ENCODE data around the gene SLC16A3. TPM values are rescaled to one million over a fixed set of nuclear protein-coding genes. Genes with fewer than 3 reads are reported as not detected.

SLC16A3 gene
- polyA plus RNA-seq, 3 donors, result 26.3 to 103 (median 35.3) TPM

- peaks cover 0 to 6% (median 0%) of the 10 kb centered on the region in 3 donors for H3K27me3 Mint-ChIP-seq (ENCODE audit: low read depth in 3 of 3)
- intact Hi-C loops (cut with micrococcal nuclease), result loop anchor here (5.0 kb wide), 2 partner anchors 35 to 80 kb away; no protein-coding TSS in a partner anchor
- H4K20me1 ChIP-seq (ENCODE audit: insufficient read depth, low read length), result peaks cover 100% of the 10 kb centered on the region
Observed at GRCh38 chr17:82242698-82242976, 13.8 kb downstream of the SLC16A3 start.

GRCh38 chr17:82242977-82243647 lies 14.3 kb downstream of the SLC16A3 start:
- DNase-seq, result no peak
- H3K4me2 ChIP-seq (replicated peaks; ENCODE audit: extremely low read depth, low read length, poor library complexity, severe bottlenecking), result peak overlapping the region; percentile 2
- Mint-ChIP-seq H3K4me1 (peaks cover 77% of the 10 kb centered on the region), H3K27ac (peak overlapping the region in 4 of 7 donors; percentile 40 to 93 (median 44)), H3K4me3 (no peak overlapping the region), H3K27me3 (ENCODE audit: low read depth in 3 of 3) (peaks cover 0 to 6% (median 0%) of the 10 kb centered on the region in 3 donors), H3K9me3 (no peaks in the 10 kb centered on the region), H3K36me3 (peaks cover 57 to 69% of the 10 kb centered on the region in 2 donors)
- H3K4me3 ChIP-seq (replicated peaks in 1 of 3; ENCODE audit: low read depth in 2 of 3, low read length in 3 of 3), result no peak overlapping the region
- peaks cover 55 to 67% of the 10 kb centered on the region in 2 donors for H3K4me1 ChIP-seq (ENCODE audit: control insufficient read depth in 1 of 2, insufficient read depth in 2 of 2, low read length in 2 of 2)
- peak overlapping the region; percentile 63 to 74 for H3K27ac ChIP-seq (ENCODE audit: low read depth in 1 of 2, low read length in 2 of 2)
- peaks cover 62 to 70% of the 10 kb centered on the region in 2 donors for H3K36me3 ChIP-seq (replicated peaks in 1 of 2; ENCODE audit: control insufficient read depth in 1 of 2, insufficient read depth in 2 of 2, low read length in 2 of 2)
- H3K27me3 ChIP-seq (ENCODE audit: control insufficient read depth in 2 of 2, insufficient read depth in 2 of 2, low read length in 2 of 2), result no peaks in the 10 kb centered on the region
- peaks cover 88% of the 10 kb centered on the region for H3K79me2 ChIP-seq (ENCODE audit: insufficient read depth, low read length)
- TF ChIP-seq, protein P1, sequence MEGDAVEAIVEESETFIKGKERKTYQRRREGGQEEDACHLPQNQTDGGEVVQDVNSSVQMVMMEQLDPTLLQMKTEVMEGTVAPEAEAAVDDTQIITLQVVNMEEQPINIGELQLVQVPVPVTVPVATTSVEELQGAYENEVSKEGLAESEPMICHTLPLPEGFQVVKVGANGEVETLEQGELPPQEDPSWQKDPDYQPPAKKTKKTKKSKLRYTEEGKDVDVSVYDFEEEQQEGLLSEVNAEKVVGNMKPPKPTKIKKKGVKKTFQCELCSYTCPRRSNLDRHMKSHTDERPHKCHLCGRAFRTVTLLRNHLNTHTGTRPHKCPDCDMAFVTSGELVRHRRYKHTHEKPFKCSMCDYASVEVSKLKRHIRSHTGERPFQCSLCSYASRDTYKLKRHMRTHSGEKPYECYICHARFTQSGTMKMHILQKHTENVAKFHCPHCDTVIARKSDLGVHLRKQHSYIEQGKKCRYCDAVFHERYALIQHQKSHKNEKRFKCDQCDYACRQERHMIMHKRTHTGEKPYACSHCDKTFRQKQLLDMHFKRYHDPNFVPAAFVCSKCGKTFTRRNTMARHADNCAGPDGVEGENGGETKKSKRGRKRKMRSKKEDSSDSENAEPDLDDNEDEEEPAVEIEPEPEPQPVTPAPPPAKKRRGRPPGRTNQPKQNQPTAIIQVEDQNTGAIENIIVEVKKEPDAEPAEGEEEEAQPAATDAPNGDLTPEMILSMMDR (IDR thresholded peaks at IDR 0.05), result no peak
- peaks cover 100% of the 10 kb centered on the region for H4K20me1 ChIP-seq (ENCODE audit: insufficient read depth, low read length)
- no peaks in the 10 kb centered on the region for H3K9me3 ChIP-seq (replicated peaks in 1 of 2; ENCODE audit: control insufficient read depth in 1 of 2, insufficient read depth in 1 of 2, low read length in 2 of 2)
- intact Hi-C loops (cut with micrococcal nuclease), result loop anchor here (5.0 kb wide), 2 partner anchors 36 to 79 kb away; no protein-coding TSS in a partner anchor
- whole genome bisulfite sequencing (ENCODE audit: insufficient coverage), result 87% methylated on average over 25 of the region's 29 CpGs
- no peak overlapping the region for H3K9ac ChIP-seq (ENCODE audit: insufficient read depth, low read length, poor library complexity, severe bottlenecking)
- H2AFZ ChIP-seq (ENCODE audit: insufficient read depth, low read depth, low read length, poor library complexity, severe bottlenecking), result no peak overlapping the region

More at GRCh38 chr17:82242698-82242976, 13.8 kb downstream of the SLC16A3 start:
- no peak for DNase-seq
- Histone ChIP-seq H3K9me3 (replicated peaks in 1 of 2; ENCODE audit: control insufficient read depth in 1 of 2, insufficient read depth in 1 of 2, low read length in 2 of 2) (no peaks in the 10 kb centered on the region), H3K27me3 (ENCODE audit: control insufficient read depth in 2 of 2, insufficient read depth in 2 of 2, low read length in 2 of 2) (no peaks in the 10 kb centered on the region), H3K27ac (ENCODE audit: low read depth in 1 of 2, low read length in 2 of 2) (peak overlapping the region; percentile 63 to 74), H3K4me3 (replicated peaks in 1 of 3; ENCODE audit: low read depth in 2 of 3, low read length in 3 of 3) (no peak overlapping the region), H2AFZ (ENCODE audit: insufficient read depth, low read depth, low read length, poor library complexity, severe bottlenecking) (no peak overlapping the region), H3K4me1 (ENCODE audit: control insufficient read depth in 1 of 2, insufficient read depth in 2 of 2, low read length in 2 of 2) (peaks cover 59 to 71% of the 10 kb centered on the region in 2 donors), H3K4me2 (replicated peaks; ENCODE audit: extremely low read depth, low read length, poor library complexity, severe bottlenecking) (peak overlapping the region; percentile 2), H3K79me2 (ENCODE audit: insufficient read depth, low read length) (peaks cover 88% of the 10 kb centered on the region), H3K36me3 (replicated peaks in 1 of 2; ENCODE audit: control insufficient read depth in 1 of 2, insufficient read depth in 2 of 2, low read length in 2 of 2) (peaks cover 61 to 69% of the 10 kb centered on the region in 2 donors), H3K9ac (ENCODE audit: insufficient read depth, low read length, poor library complexity, severe bottlenecking) (no peak overlapping the region)
- H3K4me1 Mint-ChIP-seq, result peaks cover 82% of the 10 kb centered on the region
- no peaks in the 10 kb centered on the region for H3K9me3 Mint-ChIP-seq
- WGBS (ENCODE audit: insufficient coverage), result 92% methylated on average over 24 of the region's 24 CpGs
- H3K27ac Mint-ChIP-seq, result peak overlapping the region in 4 of 7 donors; percentile 33 to 93 (median 46)
- peaks cover 53 to 67% of the 10 kb centered on the region in 2 donors for H3K36me3 Mint-ChIP-seq
- TF ChIP-seq, protein P1 (IDR thresholded peaks at IDR 0.05), result no peak
- no peak overlapping the region for H3K4me3 Mint-ChIP-seq
